Measurements from ENCODE around the gene JADE2.

DNA sequence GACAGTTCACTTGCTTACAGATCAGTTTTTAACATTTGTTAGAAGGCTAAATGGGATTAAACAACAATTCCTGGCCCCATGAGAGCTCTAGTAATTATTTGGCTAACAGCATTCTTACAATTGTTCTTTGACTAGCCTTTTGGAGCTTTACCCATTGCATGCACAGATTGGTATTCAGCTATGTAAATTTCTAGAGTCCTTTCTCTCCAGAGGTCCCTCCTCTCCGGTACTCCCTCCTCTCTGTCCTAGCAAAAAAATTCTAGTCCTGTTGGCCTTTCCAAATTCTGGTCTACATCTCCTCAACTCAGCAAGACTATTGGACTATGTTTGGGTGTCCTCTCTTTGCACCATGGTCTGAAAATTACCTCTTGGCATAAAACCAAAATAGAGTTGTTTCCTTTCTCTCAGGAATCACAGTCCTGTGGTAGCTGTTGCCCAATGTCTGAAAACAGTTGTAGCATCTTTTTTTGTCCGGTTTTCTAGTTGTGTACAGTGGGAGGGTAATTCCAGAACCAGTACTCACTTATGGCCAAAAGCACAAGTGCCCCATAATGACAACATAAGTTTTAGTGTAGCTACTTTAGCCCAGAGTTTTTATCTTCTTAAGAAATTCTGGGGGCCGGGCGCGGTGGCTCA, 89.1 kb downstream of the JADE2 start:
- TF ChIP-seq, protein P1, sequence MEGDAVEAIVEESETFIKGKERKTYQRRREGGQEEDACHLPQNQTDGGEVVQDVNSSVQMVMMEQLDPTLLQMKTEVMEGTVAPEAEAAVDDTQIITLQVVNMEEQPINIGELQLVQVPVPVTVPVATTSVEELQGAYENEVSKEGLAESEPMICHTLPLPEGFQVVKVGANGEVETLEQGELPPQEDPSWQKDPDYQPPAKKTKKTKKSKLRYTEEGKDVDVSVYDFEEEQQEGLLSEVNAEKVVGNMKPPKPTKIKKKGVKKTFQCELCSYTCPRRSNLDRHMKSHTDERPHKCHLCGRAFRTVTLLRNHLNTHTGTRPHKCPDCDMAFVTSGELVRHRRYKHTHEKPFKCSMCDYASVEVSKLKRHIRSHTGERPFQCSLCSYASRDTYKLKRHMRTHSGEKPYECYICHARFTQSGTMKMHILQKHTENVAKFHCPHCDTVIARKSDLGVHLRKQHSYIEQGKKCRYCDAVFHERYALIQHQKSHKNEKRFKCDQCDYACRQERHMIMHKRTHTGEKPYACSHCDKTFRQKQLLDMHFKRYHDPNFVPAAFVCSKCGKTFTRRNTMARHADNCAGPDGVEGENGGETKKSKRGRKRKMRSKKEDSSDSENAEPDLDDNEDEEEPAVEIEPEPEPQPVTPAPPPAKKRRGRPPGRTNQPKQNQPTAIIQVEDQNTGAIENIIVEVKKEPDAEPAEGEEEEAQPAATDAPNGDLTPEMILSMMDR (IDR thresholded peaks at IDR 0.05), result no peak
- TF ChIP-seq POLR2A (IDR thresholded peaks at IDR 0.05), result no peak

All from right lobe of liver (tissue), 4 donors.